A549 treated with ZK216348 at 1 μM for 4 hours (cell line): Measurements from ENCODE around the gene OR10G6. TPM values are rescaled to one million over a fixed set of nuclear protein-coding genes. Genes with fewer than 3 reads are reported as not detected.

ENCODE experiments used
- total RNA-seq: library from RNA; stranded (reverse); fragments of 200-300 nt; extraction: Qiagen RNA extraction; gene quantifications from 5 replicates; pipeline ENCODE4 v1.2.3, GENCODE V29; 2022; ENCODE audit warnings: low read depth

OR10G6 gene, protein sequence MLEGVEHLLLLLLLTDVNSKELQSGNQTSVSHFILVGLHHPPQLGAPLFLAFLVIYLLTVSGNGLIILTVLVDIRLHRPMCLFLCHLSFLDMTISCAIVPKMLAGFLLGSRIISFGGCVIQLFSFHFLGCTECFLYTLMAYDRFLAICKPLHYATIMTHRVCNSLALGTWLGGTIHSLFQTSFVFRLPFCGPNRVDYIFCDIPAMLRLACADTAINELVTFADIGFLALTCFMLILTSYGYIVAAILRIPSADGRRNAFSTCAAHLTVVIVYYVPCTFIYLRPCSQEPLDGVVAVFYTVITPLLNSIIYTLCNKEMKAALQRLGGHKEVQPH
- not detected in 5 replicates for total RNA-seq

DNA sequence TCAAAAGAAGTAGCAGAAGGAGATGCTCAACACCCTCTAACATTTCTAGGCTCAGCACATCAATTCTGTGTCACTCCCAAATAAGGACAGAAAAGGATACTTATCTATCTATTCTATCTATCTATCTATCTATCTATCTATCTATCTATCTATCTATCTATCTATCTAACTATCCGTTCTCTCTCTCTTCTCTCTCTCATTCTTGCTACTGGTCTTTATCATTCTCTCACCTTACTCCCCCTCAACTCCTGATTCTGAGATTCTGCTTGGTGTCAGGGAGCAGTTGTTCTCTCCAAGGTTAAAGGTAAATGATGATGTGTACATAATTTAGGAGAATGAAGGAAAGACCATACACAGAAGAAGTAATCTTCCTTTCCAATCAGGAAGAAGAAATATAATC lies at the start of gene OR10G6:
TSS of gene OR10G6 (minus strand) at position 43 of the 400 bp plus-strand sequence. CDS start at position 43, 0 bp downstream.

DNA sequence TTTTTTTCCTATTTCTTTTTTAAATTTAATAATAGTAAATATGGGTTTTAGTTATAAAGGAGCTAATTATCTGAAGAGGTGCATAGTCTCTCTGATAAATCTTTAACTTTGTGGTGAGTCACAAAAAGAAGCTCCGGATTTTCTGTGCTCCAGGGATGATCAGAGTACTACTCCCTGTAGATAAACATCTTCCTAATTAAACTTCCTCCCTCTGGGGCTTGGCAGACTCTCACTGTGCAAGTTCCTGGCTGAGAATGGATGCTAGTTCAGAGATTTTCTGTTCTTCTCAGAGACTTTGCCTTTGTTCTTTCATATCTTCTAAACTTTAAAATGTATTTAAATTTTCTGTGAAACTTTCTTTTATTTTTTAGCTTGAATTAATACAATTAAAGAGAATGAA lies 46.3 kb upstream of the OR10G6 start, which contains the start of gene OR10G7:
TSS of gene OR10G7 (minus strand) at position 72 of the 400 bp plus-strand sequence. CDS start 2,324 bp downstream, outside the sequence.

DNA sequence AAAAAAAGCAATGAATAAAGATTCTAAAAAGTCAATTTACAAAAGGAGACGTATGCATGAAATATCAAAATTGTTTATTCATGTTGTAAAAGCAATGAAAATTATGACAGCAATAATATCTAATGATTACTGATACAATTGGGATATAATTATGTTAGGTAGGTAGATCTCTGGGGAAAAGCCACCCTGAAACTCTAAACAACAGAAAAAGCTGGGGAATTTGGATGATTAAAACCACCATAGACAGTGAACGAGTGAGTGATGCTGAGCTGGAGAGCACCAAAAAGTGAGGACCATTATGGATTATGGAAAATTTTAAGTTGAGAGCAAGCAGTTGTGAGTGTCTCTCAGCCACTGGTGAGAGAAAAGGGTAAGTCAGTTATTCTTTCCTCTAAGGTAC lies 31.5 kb upstream of the OR10G6 start, which contains the start of gene OR10G8:
TSS of gene OR10G8 (plus strand) at position 301 of the 400 bp plus-strand sequence. CDS start 2,825 bp downstream, outside the sequence.

GRCh38 chr11:124012697-124013096 lies 17.7 kb upstream of the OR10G6 start, which contains the start of gene OR10G4:
OR10G4 (plus strand) TSS chr11:124012997; CDS start chr11:124015575, 2,578 bp downstream.

DNA sequence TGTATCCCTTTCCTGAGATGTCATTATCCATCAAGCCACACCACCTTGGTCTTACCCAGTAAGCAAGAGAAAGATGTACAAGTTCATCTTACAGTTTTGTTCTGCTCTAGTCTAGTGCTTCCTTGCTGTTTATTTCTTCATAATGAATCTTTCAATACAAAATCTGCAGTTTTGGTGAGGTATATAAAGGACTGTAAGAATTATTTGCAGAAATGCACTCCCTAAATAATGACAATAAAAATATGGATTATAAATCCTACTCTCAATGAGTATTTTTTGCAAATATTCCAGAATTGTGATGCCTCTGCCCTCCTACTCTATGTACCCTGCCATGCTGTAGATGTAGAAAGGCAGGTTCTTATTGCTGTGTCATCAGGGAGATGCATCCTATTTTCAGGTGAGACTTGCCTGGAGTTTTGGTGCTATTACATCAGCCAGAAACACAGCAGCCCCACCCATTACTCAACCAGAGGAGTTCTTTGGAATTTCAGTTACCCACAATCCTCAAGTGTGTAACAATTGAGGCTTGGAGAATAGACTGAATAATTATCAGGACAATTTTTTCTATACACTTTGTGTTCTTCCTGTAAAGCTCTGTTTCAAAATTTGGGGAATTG lies 17.1 kb downstream of the OR10G6 start, which contains the start of gene OR10S1:
TSS of gene OR10S1 (minus strand) at position 51 of the 617 bp plus-strand sequence. CDS start 117 bp downstream, outside the sequence.

Other genes with a start within 250 kb of the OR10G6 start
- gene OR6X1, start 240.6 kb downstream of the OR10G6 start, total RNA-seq = not detected in 5 replicates
- not detected in 5 replicates for gene OR6M1, start 188.8 kb downstream of the OR10G6 start, total RNA-seq
- gene TMEM225, start 109.5 kb downstream of the OR10G6 start, total RNA-seq = not detected in 5 replicates
- not detected in 5 replicates for gene OR8D4, start 93.0 kb downstream of the OR10G6 start, total RNA-seq
- gene OR4D5, start 55.5 kb downstream of the OR10G6 start, total RNA-seq = not detected in 5 replicates
- gene OR6T1, start 51.3 kb downstream of the OR10G6 start, total RNA-seq = not detected in 5 replicates
- gene OR10S1, start 17.4 kb downstream of the OR10G6 start, total RNA-seq = not detected in 5 replicates
- gene OR10G4, start 17.8 kb upstream of the OR10G6 start, total RNA-seq = not detected in 5 replicates
- not detected in 5 replicates for gene OR10G9, start 27.9 kb upstream of the OR10G6 start, total RNA-seq
- gene OR10G8, start 31.6 kb upstream of the OR10G6 start, total RNA-seq = not detected in 5 replicates
- not detected in 5 replicates for gene OR10G7, start 46.2 kb upstream of the OR10G6 start, total RNA-seq
- gene VWA5A, start 120.3 kb upstream of the OR10G6 start, total RNA-seq = 0.09 to 0.28 TPM (median 0.21 TPM) in 4 of 5 replicates, not detected in the other
- gene OR10D3, start 188.2 kb upstream of the OR10G6 start, total RNA-seq = not detected in 5 replicates
- not detected in 5 replicates for gene OR8G1, start 245.9 kb upstream of the OR10G6 start, total RNA-seq